GM12864 (cell line): ENCODE results near the gene RGSL1.
A peak's percentile ranks its signal among the peaks of the same experiment; 100 is the strongest.

Source experiments
- DNase-seq: peaks from one replicate; pipeline ENCODE4 v3.0.0-alpha.2; 2011; ENCODE audit warnings: low read depth
- H3K4me3 ChIP-seq: 2 replicates; pipeline ENCODE4 v1.5.1; 2011; ENCODE audit warnings: mild to moderate bottlenecking, low read depth, low read length, control low read depth
- TF ChIP-seq, protein P1 (sequence below): IDR thresholded peaks from 2 replicates; pipeline ENCODE4 v1.5.1; 2011; ENCODE audit warnings: low read depth, mild to moderate bottlenecking, moderate library complexity, low read length, control low read depth, inconsistent platforms; ENCODE audit errors: missing control alignments

Gene RGSL1

DNA sequence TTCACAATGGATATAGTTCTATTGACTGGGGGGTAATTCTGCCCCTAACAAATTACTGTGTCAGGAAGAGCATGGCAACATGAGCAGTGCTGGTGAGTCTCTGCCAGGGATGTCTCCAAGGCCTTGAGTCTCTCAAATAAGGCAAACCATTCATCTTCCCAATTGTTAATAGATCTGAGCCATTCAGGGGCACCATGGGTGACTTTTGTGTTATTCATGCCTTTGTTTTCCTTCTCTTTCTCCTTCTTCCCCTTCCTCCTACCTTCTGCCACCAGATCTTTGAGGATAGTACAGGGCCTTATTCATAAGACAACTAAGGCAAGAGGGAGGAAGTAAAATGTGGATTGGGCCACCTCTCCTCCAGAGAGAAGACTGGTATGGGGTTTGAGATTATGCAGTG is at the start of gene RGSL1:
Gene RGSL1, plus strand, starts transcription at position 60 of the 400 bp plus-strand sequence. Its CDS starts 20 bp downstream, at position 80.
- no peak within 1 kb of the TSS for H3K4me3 ChIP-seq
- TF ChIP-seq, protein P1, sequence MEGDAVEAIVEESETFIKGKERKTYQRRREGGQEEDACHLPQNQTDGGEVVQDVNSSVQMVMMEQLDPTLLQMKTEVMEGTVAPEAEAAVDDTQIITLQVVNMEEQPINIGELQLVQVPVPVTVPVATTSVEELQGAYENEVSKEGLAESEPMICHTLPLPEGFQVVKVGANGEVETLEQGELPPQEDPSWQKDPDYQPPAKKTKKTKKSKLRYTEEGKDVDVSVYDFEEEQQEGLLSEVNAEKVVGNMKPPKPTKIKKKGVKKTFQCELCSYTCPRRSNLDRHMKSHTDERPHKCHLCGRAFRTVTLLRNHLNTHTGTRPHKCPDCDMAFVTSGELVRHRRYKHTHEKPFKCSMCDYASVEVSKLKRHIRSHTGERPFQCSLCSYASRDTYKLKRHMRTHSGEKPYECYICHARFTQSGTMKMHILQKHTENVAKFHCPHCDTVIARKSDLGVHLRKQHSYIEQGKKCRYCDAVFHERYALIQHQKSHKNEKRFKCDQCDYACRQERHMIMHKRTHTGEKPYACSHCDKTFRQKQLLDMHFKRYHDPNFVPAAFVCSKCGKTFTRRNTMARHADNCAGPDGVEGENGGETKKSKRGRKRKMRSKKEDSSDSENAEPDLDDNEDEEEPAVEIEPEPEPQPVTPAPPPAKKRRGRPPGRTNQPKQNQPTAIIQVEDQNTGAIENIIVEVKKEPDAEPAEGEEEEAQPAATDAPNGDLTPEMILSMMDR = no peak
- DNase-seq = no peak

DNA sequence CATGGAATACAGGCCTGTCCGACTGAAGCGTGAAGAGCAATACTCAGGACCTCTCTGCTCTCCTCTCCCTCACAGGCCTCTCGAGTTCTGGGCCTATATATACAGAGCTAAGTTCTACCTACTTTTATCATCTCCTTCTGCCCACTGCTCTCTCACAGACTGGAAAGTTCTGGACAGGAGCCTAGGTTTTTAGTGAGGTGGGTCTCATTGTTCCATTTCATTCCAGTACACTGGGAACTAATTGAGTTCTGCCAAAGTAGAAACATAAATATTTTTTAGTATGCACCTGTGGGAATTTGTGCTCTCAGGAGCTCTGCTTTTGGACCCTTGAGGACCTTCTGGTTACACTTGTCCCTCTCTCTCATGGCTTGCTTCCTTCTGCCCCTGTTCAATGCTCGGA is 49.4 kb upstream of the RGSL1 start, which contains the start of gene TEDDM1:
Gene TEDDM1, minus strand, starts transcription at position 101 of the 400 bp plus-strand sequence. CDS start 182 bp downstream, outside the sequence.
- TF ChIP-seq, protein P1 = no peak
- no peak for DNase-seq
- no peak within 1 kb of the TSS for H3K4me3 ChIP-seq

DNA sequence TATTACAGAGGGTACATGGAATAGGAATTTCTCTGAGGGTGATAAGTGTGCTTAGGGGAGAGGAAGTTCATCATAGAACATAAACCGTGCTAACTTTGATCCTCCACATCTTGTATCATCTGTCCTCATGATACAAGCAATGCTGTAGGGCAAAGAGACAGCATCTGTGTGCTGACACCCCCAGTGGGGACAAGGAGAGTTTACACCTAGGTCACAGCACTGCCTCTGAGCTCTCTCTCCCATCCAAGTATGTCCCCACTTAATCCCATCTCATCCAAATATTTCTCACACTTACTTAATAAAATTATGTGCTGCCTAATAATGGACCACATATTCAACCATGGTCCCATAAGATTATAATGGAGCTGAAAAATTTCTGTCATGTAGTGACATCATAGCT is 45.2 kb upstream of the RGSL1 start:
- DNase-seq = no peak
- TF ChIP-seq, protein P1 = peak; percentile 40
- no peak overlapping the region for H3K4me3 ChIP-seq

DNA sequence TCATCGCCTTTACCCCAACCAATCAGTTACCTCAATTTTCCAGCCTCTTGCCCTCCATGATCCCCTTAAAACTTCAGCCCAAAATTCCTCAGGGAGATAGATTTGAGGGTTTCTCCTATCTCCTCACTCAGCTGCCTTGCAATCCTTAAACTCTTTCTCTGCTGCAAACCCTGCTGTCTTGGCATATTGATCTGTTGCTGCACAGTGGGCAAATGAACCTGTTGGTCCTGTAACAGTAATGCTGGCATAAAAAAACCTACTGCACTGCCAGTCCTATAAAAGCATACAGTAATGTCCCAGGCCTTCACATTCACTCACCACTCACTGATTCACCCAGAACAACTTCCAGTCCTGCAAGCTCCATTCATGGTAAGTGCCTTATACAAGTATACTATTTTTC is 44.4 kb upstream of the RGSL1 start:
- TF ChIP-seq, protein P1 = no peak
- DNase-seq = no peak
- H3K4me3 ChIP-seq = no peak overlapping the region

DNA sequence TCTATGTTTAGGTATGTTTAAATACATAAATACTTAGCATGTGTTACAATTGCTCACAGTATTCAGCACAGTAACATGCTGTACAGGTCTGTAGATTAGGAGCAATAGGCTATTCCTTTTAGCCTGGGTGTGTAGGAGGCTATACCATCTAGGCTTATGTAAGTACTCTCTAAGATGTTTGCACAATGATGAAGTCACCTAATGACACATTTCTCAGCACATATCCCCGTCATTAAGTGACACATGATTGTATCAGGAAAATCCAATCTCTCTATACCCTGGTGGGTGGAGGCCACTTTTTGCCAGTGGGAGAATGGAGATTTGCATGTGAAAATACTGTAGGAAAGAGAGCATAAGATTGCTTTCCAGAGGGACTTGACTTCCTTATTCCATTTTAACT is 43.9 kb upstream of the RGSL1 start:
- TF ChIP-seq, protein P1 = no peak
- DNase-seq = no peak
- H3K4me3 ChIP-seq = no peak overlapping the region

DNA sequence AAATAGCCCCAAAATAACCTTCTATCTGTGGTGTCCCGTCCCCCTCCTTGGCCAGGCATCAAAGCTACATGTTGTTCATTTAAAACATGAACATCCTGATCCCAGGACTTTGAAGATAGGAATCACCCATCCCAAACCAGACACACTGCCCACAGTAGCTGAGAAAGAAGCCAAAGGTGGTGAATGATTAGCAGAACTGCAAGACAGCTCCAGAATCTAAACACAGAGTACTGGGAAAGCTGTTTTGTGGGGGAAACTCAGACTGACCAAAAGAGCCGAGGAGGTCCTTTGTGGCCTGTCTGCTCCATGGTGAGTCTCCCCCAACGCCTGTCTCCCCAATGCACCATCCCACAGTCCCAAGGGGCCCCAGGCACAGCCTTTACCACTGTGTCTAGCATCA is 42.2 kb upstream of the RGSL1 start:
- DNase-seq = no peak
- H3K4me3 ChIP-seq = no peak overlapping the region
- TF ChIP-seq, protein P1 = no peak

DNA sequence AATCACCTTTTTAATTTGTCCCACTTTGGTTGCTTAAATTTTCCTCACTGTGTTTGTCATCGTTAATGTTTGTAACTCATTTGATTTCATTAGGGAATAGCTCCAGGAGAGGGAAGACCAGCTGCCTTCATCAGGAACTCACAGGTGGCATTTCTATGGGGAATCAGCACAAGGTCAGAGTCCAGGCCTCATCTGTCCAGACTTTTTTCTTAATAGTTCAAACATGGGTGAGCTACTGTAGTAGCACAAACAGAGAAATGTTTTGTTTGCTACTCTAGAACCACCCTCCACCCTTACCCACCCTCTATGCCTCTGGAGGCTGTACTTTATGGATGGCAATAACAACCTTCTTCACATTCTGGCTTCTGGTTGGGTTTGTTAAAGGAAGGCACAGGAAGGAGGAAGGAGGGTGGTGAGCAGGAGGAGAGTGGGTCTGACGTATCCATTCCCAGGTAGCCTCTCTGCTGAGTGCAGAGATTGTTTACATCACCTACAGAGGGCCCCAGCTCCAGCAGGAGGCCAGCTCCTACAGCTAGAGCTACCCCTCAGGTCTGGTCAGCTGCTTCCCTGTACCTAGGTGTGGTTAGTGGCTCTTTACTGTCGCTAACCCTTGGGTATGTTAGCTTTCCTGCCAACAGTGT is 41.4 kb upstream of the RGSL1 start:
- no peak overlapping the region for H3K4me3 ChIP-seq
- TF ChIP-seq, protein P1 = no peak
- DNase-seq = no peak
